ENCODE measurements around the gene SH3RF1. TPM values are rescaled to one million over a fixed set of nuclear protein-coding genes. Genes with fewer than 3 reads are reported as not detected.

SH3RF1 gene
- total RNA-seq, 1 donor from 2014 or later: 18.6 TPM

- no peak overlapping the region for H3K4me3 Mint-ChIP-seq
- H3K27me3 Mint-ChIP-seq (ENCODE audit: low read depth): no peaks in the 10 kb centered on the region
- peaks cover 17% of the 10 kb centered on the region for H3K4me1 Mint-ChIP-seq
- TF ChIP-seq CTCF (conservative IDR thresholded peaks at IDR 0.05): no peak
- DNase-seq (ENCODE audit: low read depth, low spot score): no peak
- no peak overlapping the region for H3K27ac Mint-ChIP-seq (ENCODE audit: unreplicated experiment)
- H3K36me3 Mint-ChIP-seq (ENCODE audit: low read depth): peaks cover 20% of the 10 kb centered on the region
- no peaks in the 10 kb centered on the region for H3K9me3 Mint-ChIP-seq
Measured at GRCh38 chr4:169154121-169154520, 116.6 kb downstream of the SH3RF1 start.

- Mint-ChIP-seq H3K4me3 (no peak overlapping the region), H3K36me3 (ENCODE audit: low read depth) (peaks cover 20% of the 10 kb centered on the region), H3K9me3 (no peaks in the 10 kb centered on the region), H3K4me1 (peaks cover 13% of the 10 kb centered on the region), H3K27ac (ENCODE audit: unreplicated experiment) (no peak overlapping the region), H3K27me3 (ENCODE audit: low read depth) (no peaks in the 10 kb centered on the region)
- DNase-seq (ENCODE audit: low read depth, low spot score): no peak
- TF ChIP-seq CTCF (conservative IDR thresholded peaks at IDR 0.05): no peak
Measured at GRCh38 chr4:169153481-169154087, 117.2 kb downstream of the SH3RF1 start.

GRCh38 chr4:169152899-169153298, 117.9 kb downstream of the SH3RF1 start:
- no peak for DNase-seq (ENCODE audit: low read depth, low spot score)
- Mint-ChIP-seq H3K27ac (ENCODE audit: unreplicated experiment) (no peak overlapping the region), H3K4me3 (no peak overlapping the region), H3K27me3 (ENCODE audit: low read depth) (no peaks in the 10 kb centered on the region), H3K9me3 (no peaks in the 10 kb centered on the region), H3K4me1 (peaks cover 8% of the 10 kb centered on the region), H3K36me3 (ENCODE audit: low read depth) (peaks cover 20% of the 10 kb centered on the region)
- peak; percentile 27 for TF ChIP-seq CTCF (conservative IDR thresholded peaks at IDR 0.05)

- DNase-seq (ENCODE audit: low read depth, low spot score): no peak
- TF ChIP-seq CTCF (conservative IDR thresholded peaks at IDR 0.05): no peak
- Mint-ChIP-seq H3K36me3 (ENCODE audit: low read depth) (peaks cover 20% of the 10 kb centered on the region), H3K9me3 (no peaks in the 10 kb centered on the region), H3K27me3 (ENCODE audit: low read depth) (no peaks in the 10 kb centered on the region), H3K4me3 (no peak overlapping the region), H3K27ac (ENCODE audit: unreplicated experiment) (no peak overlapping the region), H3K4me1 (peaks cover 8% of the 10 kb centered on the region)
Measured at GRCh38 chr4:169152098-169152497, 118.7 kb downstream of the SH3RF1 start.

GRCh38 chr4:169151671-169152070, 119.1 kb downstream of the SH3RF1 start:
- Mint-ChIP-seq H3K4me1 (peaks cover 8% of the 10 kb centered on the region), H3K27me3 (ENCODE audit: low read depth) (no peaks in the 10 kb centered on the region), H3K27ac (ENCODE audit: unreplicated experiment) (no peak overlapping the region), H3K36me3 (ENCODE audit: low read depth) (peaks cover 20% of the 10 kb centered on the region), H3K4me3 (no peak overlapping the region), H3K9me3 (no peaks in the 10 kb centered on the region)
- no peak for DNase-seq (ENCODE audit: low read depth, low spot score)
- no peak for TF ChIP-seq CTCF (conservative IDR thresholded peaks at IDR 0.05)
